Activated CD4-positive, alpha-beta T cell treated with anti-CD3 and anti-CD28 coated beads, Interleukin-2, Interleukin-6, amounts not matched to agents 100 ng/mL and 50 ng/mL, durations not matched to agents 16 hours and 8 hours (primary cell): Measurements from ENCODE around the gene GCH1.
"Not testable (repeated sequence)": the region's sequence is repeated elsewhere in the genome, so short reads cannot be mapped to it uniquely, and the experiment has no call there.

ENCODE experiments used
- DNase-seq: peaks from one replicate; pipeline ENCODE4 v3.0.0-alpha.2; 2020

GCH1 gene, protein sequence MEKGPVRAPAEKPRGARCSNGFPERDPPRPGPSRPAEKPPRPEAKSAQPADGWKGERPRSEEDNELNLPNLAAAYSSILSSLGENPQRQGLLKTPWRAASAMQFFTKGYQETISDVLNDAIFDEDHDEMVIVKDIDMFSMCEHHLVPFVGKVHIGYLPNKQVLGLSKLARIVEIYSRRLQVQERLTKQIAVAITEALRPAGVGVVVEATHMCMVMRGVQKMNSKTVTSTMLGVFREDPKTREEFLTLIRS

DNA sequence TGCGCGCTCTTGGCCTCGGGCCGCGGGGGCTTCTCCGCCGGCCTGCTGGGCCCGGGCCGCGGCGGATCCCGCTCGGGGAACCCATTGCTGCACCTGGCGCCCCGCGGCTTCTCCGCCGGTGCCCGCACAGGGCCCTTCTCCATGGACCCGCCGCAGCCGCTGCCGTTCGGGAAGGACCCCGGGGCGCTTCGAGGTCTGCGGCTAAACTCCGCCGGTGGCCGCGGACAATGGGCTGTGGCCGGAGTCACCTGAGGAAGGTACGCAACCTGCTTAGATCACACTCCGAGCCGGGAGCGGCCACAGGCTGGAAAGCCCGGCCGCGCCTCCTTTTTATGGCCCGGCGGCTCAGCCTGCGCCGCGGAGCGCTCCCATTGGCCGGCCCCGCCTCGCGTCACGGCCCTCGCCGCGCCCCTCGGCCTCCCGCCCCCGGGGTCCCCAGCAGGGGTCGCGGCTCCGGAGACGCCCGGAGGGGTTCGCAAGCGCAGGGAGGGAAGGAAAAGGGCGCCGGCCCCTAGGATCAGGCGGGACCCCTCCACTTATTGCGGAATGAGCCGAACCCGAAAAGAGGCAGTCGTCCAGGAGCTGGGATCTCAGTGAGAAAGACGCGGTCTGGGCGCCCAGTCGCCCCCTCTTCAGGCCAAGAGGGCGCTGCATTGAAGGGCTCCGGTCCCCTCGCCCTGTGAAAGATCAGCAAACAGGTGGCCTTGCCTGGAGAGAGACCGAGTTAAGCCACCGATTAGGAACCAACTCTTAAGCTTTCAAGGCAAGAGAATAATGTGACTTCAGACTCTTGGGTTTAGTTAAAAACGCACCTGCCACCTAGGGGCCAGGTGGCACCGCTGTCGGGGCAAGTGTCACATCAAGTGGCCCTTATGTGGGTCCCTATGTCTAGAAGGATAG, at the start of gene GCH1:
Gene GCH1, minus strand, starts transcription at position 306 of the 900 bp plus-strand sequence. Its CDS starts 163 bp downstream, at position 143.
- peak; percentile 86 for DNase-seq

DNA sequence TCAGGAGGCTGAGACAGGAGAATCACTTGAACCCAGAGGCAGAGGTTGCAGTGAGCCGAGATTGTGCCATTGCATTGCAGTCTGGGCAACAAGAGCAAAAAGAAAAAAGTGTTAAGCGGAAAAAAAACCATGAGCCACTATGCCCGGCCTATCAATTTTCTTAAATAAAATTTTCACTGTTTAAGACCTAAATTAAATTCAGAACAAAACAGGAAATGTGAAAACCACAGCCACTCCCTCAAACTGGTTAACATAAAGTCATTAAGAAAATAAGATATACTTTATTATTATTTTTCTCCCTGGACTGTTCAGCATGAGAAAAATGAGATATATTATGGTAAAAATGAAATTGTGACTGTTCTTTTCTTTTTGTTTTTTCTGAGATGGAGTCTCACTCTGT, 44.6 kb upstream of the GCH1 start:
- no peak for DNase-seq

DNA sequence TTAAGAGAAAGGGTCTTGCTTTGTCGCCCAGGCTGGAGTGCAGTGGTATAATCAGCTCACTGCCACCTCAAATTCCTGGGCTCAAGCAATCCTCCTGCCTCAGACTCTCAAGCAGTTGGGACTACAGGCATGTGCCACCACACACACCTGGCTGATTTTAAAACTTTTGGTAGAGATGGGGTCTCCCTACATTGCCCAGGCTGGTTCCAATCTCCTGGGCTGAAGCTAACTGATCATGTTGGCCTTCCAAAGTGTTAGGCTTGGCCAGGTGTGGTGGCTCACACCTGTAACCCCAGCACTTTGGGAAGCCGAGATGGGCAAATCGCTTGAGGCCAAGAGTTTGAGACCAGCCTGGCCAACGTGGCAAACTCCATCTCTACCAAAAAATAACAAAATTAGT, 43.9 kb upstream of the GCH1 start:
- DNase-seq = no peak

DNA sequence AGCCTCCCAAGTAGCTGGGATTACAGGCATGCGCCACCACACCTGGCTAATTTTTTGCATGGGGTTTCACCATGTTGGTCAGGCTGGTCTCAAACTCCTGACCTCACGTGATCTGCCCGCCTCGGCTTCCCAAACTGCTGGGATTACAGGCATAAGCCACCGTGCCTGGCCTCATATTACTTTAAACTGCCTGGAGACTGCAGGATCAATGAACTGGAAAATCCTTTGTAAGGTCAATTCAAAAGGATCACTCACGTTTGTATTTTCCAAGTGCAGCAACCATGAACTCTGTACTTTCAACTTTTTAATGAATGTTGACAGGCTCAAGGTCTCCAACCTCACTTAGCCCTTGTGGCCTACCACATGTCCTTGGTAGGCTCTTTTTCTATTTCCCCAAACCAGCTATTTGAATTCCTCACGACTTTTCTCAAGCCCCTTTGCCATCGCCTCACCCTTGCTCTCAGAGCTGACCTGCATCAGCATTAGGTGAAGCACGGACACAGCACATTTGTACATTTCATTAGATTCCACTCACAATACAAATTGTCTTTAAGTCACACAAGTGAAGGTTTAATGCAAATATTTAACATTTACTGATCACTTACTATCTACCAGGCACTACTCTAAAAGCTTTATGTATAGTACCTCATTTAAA, 42.2 kb upstream of the GCH1 start:
- DNase-seq = no peak

DNA sequence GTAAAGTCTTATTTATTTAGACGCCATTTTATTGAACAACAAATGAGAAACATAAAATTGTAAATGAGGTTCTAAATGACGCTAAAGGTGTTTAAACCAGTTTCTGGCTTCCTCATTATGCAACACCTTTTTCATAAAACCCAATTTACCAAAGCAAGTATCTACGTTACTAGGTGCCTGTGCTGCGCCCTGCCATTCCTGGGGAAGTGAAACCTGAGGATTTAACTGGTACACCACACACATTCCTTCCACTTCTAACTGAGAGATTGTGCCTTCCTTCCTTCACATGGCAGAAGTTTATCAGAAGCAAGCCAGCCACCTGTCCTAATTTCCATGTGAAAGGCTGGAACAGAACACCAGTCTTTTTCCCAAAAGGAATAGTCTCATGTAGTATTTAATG, 40.3 kb upstream of the GCH1 start:
- DNase-seq = no peak

DNA sequence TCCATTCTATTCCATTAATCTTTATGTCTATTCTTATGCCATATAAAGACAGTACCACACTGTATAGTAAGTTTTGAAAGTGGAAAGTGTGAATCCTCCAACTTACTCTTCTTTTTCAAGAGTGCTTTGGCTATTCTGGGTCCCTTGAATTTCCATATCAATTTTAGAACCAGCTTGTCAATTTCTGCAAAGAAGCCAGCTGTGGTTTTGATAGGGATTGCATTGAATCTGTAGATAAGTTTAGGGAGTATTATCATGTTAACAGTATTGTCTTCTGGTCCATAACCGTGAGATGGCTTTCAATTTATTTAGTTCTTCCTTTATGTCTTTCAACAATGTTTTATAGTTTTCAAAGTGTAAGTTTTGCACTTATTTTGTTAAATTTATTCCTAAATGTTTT, 34.2 kb upstream of the GCH1 start:
- DNase-seq = no peak

DNA sequence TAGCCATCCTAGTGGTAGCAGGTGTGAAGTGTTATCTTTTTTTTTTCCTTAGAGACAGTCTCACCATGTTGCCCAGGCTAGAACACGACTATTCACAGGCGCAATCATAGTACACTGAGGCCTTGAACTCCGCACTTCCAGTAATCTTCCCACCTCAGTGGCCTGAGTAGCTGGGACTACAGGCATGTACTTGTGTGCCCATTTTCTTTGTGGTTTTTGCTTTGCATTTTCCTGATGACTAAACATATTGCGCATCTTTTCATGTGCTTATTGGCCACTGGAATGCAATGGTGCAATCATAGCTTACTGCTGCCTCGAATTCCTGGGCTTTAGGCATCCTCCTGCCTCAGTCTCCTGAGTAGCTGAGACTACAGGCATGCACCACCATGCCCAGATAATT, 33.3 kb upstream of the GCH1 start:
- DNase-seq = no peak

DNA sequence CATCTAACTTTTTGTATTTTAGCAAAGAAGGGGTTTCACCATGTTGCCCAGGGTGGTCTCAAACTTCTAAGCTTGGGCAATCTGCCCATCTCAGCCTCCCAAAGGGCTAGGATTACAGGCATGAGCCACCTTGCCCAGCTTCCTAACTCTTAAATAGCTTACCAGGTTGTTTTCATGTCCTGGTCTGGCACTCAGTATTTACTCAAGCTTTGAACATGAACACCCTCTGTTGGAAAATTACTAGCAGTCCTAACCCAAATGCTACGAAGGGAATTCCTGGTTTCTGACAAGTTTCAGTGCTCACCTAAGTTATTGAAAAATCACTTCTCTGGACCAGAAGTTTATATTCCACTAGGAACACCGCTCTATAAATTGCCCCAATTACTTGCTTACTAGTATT, 32.5 kb upstream of the GCH1 start:
- DNase-seq = no peak

DNA sequence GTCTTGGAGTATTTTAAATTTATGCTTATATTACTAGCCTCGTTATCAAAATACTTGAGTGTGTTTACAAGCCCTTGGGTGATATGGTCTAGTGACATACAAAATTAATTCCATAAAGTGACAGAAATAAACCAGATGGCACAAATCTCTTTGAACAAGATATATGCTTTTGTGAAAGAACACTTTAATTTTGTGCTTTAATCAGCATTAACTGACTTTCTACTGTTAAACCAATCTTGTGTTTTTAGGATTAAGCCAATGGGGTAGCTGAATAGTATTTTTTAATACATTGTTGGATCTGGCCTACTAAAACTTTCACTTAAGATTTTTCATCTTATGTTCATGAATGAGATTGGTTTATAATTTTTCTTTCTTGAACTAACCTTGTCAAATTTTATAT, 30.4 kb upstream of the GCH1 start:
- no peak for DNase-seq

DNA sequence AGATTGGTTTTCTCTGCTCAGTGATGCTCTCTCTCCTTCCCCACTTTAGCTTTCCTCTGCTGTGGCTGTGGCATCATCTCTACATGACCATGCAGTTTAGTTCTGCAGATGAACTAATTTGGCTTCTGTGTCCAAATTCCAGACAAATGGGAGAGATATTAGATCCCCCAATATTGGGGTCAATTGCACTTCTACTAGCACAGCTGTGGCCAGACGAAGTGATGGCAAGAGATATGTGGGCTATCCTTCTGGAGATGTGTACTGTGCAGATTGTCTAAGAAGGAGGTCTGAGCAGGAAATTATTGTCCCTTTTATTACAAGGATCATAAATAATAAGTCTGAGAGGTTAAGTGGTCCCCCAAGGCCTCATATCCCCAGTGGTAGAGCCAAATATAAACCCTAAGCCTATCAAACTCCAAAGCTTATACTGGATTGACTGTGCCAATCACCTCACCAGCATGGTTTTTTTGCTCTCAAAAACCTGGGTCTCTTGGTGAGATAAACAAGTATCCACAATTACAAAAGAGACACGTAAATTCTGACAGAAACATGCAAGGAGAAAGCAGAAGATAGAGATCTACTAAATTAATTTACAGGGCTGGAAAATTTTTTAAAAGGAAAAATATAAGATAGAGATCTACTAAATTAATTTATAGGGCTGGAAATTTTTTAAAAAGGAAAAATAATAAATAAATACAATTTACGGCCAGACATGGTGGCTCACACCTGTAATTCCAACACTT, 29.1 kb upstream of the GCH1 start:
- no peak for DNase-seq

DNA sequence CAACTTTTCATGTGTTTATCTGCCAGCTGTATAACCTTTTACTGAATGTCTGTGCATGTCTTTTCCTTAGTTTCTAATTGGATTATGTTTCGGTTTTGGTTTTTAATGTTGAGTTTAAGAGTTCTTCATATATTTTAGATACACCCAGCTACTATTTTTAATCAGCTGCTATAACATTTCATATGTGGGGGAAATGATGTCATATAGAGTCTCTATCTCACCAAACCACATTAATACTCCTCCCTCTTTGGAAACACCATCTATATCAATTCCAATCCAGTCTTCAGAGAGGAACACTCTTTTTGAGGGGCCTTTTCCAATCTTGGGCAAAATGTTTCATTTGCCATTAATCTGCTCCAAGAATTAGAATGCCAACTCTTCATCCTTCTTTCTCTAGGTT, 28.5 kb upstream of the GCH1 start:
- DNase-seq = no peak

DNA sequence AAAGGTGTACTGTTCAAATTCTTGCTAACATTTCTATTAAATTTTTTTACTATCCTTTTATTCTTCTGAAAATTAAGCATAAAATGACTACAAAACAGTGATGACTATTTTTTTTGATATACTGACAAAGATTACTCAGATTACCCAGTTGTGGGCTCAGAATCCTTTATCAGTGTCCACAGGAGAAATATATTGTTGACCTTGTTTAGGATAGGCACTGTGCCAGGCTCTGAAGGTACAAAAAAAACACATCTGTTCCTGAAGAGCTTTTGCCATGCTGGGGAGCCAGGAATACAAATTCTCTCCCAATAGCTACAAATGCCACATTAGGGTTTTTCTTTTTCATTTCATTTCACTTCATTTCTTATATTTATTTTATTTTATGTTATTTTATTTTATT, 26.9 kb upstream of the GCH1 start:
- DNase-seq = no peak

DNA sequence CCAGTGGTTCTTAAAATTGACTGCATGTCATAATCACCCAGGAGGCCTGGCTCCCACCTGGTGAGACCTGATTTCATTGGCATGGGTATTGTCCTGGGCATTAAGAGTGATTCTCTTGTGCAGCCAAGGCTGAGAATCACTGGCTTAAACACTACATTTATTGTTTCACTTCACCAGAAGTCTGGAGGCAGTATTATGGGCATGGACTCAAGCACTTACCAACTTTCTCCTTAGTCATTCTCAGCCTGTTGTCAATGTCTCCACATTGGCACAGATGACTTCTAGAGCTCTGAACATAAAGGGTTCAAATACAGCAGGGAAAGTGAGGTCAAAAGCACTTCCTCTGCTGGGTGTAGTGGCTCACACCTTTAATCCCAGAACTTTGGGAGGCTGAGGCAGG, 25.6 kb upstream of the GCH1 start:
- no peak for DNase-seq

DNA sequence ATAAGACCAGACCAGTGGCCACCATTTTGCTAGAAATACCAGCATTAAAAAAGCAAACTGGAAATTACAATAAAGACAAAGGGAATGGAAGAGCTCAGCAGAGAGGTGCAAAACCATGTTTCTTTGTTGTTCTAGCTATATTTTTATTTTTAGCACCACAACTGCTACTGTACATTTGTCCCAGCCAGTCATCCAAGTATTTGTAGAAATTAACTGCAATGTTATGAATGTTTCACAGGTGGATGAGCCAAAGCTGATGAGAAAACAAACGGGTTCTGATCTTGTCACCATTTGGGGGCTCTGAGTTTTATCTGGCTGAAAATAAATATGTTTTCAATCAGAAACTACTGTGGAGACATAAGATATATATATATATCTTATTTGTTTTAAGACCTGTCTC, 24.9 kb upstream of the GCH1 start:
- DNase-seq = no peak

DNA sequence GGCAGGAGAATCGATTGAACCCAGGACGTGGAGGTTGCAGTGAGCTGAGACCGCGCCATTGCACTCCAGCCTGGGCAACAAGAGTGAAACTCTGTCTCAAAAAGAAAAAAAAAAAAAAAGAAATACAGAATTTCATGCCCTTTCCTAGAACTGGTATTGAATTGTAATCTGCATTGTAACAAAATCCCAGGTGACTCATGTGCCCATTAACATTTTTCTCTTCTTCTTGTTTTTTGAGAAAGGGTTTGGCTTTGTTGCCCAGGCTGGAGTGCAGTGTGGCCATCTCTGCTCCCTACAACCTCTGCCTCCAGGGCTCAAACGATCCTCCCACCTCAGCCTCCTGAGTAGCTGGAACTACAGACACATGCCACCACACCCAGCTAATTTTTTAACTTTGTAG, 23.9 kb upstream of the GCH1 start:
- DNase-seq = not testable (repeated sequence)

DNA sequence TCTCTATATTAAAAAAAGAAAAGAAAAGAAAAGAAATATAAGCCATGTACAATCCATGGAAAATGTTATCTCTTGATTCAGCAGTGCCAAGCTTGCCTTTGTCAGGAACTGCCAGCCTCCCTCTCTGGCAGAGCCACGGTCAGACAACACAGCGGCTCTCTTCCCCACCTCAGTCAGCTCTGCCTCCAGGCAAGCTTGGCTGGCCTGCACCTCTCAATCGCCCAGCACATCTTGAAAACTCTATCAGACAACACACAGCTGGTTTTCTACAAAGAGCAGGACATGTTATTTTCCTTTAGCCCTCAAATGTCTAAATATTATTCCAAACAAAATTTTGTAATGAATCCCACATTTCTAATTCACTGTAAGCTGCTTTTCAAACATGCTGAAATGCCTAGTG, 20.0 kb upstream of the GCH1 start:
- DNase-seq = no peak

DNA sequence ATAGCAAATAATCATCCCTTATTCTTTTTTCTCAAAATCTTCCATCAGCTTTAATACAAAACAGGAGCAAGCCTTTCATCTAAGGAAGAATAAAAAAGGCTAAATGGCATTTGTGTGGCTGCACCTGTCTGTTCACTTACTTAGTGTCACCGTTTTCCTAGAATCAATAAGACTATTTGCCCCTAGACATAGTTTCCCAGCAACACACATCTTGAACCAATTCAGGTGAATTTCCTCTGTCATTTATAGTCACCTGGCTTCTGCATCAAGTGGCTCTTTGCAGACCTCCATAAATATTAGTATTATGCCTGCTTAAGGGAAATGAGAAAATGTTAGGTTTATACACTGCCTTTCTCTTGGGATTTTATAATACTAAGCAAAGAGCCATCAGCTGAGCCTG, 17.4 kb upstream of the GCH1 start:
- no peak for DNase-seq

DNA sequence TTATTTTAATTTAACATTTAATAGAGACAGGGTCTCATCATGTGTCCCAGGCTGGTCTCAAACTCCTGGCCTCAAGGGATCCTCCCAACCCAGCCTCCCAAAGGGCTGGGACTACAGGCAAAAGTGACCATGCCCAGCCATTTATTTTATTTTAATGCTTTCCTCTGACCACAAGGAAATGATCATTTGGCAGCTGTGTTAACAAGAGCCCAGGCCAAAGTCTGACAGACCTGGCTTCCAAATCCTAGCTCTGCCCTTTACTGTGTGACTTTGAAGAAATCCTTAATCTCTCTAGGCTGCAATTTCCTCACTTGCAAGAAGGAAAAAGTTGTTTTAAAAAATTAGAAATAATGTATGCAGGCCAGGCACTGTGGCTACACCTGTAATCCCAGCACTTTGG, 16.7 kb upstream of the GCH1 start:
- no peak for DNase-seq

DNA sequence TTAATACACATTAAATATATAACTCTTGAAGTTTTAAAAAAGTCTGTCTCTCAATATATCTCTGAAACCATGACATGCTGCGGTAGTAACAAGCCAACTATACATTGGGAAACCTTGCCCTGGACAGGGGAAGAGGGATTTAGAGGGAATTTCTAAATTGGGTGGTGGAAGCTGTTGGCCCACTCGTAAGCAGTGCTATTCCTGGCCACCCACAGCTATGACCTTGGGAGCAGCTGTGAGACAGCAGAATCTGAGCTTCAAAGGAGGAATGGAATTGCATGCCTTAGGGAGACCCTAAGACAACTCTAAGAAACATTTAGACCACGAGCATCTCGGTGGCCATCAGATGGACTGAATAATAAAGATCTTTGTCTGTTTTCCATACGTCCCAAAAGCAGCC, 15.8 kb upstream of the GCH1 start:
- no peak for DNase-seq

DNA sequence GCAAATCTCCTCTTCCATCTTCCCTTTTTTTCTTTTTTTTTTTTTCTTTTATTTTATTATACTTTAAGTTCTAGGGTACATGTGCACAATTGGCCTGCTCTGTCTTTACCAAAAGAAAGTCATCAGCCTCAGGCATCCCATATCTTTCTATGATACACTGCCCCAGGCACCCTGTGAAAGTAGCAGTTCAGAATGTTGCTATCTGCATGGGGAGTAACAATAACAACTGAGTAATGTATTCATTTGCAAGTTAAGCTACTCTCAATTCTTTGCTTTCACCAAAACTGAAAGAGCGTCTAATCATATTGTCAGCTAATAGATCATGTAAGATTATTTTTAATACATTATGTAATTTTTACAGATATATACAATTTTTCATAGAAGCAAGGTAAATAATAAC, 13.5 kb upstream of the GCH1 start:
- no peak for DNase-seq

DNA sequence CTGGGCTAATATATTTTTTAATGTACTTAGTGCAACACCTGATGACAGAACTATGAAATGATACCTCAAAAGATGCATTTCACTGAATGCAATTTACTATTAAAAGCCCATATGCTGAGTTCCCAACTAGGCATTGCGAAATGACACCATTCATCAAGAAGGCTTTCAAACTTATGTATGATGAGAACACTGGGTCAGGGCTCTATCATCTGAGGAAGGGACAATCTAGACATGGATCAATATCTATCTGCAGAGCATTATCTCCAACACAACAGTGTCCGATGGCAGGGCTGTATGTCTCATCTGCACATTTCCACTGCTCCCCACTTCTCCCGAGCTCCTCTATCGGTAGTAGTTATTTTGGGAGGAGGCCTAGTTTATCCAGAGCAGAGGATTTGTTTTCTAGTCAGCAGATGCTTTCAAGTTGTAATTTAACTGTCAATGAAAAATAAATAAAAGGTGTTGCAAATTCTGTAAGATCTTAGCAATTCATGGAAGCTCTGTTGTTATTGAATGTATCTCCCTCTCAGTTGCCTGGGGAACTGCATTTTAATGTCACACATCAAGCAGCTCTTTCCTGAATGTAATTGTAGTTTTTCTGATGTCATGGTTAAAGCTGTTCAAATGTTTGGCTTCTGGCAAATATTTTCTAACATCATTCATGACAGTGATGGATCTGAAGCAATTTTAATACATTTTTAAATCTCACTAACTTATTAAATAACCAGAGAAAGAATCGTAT, 7.4 kb upstream of the GCH1 start:
- DNase-seq = no peak

DNA sequence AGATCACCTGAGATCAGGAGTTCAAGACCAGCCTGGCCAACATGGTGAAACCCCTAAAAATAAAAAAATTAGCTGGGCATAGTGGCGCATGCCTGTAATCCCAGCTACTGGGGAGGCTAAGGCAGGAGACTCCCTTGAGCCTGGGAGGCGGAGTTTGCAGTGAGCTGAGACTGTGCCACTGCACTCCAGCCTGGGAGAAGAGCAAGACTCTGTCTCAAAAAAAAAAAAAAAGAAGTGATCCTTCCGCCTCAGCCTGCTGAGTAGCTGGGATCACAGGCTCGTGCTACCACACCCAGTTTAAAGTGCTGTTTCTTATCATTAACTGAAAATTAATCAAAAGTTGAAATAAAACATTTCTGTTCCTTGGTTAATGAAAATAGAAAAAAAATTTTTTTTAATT, 6.3 kb upstream of the GCH1 start:
- not testable (repeated sequence) for DNase-seq

DNA sequence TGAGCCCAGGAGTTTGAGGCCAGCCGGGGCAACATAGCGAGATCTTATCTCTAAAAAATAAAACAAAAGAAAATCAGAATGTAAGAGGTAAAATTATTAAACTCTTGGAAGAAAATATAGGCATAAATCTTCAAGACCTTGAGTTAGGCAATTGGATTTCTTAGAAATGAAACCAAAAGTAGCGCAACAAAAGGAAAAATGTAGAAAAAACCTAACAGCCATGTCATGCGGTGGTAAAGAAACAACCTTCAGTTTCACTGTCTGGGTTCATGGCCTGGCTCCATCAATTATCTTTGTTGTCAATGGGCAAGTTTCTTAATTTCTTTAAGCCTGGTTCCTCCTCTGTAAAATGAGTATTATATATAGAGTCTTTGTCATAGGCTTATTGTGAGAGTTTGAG, 5.6 kb upstream of the GCH1 start:
- DNase-seq = peak; percentile 55
